ENCODE results near the gene RYR1.
"Not testable (repeated sequence)": the region's sequence is repeated elsewhere in the genome, so short reads cannot be mapped to it uniquely, and the experiment has no call there.

RYR1 gene

GRCh38 chr19:38588041-38588440 lies 154.6 kb downstream of the RYR1 start:
- H3K4me1 ChIP-seq (ENCODE audit: control insufficient read depth, insufficient read depth, low read length, unreplicated experiment) = no peaks in the 10 kb centered on the region
- H3K4me3 ChIP-seq (ENCODE audit: low read depth, low read length) = no peak overlapping the region
- H3K79me2 ChIP-seq (ENCODE audit: control insufficient read depth, insufficient read depth, low read length, unreplicated experiment) = no peaks in the 10 kb centered on the region
- H2AFZ ChIP-seq (ENCODE audit: low read length, unreplicated experiment) = no peak overlapping the region
- no peaks in the 10 kb centered on the region for H3K27me3 ChIP-seq (ENCODE audit: insufficient read depth, low read length)
- H3K27ac ChIP-seq (ENCODE audit: low read depth, low read length) = no peak overlapping the region
- H3K36me3 ChIP-seq (ENCODE audit: insufficient read depth, low read length) = no peaks in the 10 kb centered on the region

DNA sequence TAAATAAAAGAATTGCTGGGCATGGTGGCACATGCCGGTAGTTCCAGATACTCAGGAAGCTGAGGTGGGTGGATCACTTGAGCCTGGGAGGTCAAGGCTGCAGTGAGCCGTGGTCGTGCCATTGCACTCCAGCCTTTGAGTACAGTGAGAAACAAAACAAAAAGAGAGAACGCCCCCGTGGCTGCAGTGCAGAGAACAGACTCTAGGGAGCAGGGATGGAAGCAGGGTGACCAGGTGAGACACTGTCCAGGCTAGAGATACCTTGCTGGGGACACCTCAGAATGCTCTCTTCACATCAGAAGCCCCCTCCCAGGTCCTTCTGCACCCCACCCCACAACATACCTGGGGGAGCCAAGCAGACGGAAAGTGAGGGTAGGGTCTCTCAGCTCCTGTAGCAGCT lies 159.4 kb downstream of the RYR1 start:
- Histone ChIP-seq H3K79me2 (ENCODE audit: control insufficient read depth, insufficient read depth, low read length, unreplicated experiment) (no peaks in the 10 kb centered on the region), H3K27ac (ENCODE audit: low read depth, low read length) (no peak overlapping the region), H3K4me1 (ENCODE audit: control insufficient read depth, insufficient read depth, low read length, unreplicated experiment) (no peaks in the 10 kb centered on the region), H3K4me3 (ENCODE audit: low read depth, low read length) (no peak overlapping the region), H3K27me3 (ENCODE audit: insufficient read depth, low read length) (no peaks in the 10 kb centered on the region), H3K36me3 (ENCODE audit: insufficient read depth, low read length) (no peaks in the 10 kb centered on the region), H2AFZ (ENCODE audit: low read length, unreplicated experiment) (no peak overlapping the region)

DNA sequence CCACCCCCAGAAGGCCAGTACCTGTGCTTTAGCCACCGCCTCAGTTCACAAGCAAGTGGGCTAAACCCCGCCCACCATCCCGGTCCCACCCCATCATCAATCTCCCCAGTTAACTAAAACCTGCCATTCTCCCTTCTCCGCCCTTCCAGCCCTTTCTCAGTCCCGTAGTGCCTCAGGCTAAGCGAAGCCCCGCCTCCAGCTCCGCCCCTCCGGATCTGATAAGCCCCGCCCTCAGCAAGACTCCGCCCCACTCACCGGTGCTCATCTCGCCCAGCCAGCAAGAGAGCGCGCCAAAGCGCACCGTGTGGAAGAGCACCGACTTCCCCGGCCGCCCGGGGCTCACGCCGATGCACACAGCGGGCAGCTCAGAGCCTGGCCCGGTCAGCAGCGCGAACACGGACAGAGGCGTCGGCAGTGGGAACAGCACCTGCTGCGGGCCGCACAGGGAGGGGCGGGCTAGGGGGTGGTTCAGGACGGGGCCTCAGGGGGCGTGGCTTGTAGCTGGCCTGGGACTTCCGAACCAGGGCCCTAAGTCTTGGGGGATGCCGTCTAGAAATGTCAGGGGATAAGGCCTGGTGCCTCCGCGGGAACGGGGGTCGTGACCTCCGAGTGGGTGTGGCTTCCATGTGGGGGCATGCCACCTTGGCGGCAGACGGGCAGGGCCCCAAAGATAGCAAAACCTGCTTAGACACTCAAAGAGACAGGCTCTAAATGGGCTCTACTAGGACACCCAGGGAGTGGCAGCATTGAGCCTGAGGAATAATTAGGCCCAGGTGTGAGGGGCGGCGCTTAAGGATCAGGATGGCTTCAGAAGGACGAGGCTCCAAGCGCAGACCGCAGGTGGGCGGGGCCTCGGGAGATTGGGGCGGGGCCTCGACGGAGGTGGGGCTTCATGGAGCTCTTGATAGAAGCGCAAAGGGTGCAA lies 162.8 kb downstream of the RYR1 start:
- no peaks in the 10 kb centered on the region for H3K4me1 ChIP-seq (ENCODE audit: control insufficient read depth, insufficient read depth, low read length, unreplicated experiment)
- H3K4me3 ChIP-seq (ENCODE audit: low read depth, low read length) = no peak overlapping the region
- no peaks in the 10 kb centered on the region for H3K27me3 ChIP-seq (ENCODE audit: insufficient read depth, low read length)
- no peak overlapping the region for H3K27ac ChIP-seq (ENCODE audit: low read depth, low read length)
- no peak overlapping the region for H2AFZ ChIP-seq (ENCODE audit: low read length, unreplicated experiment)
- no peaks in the 10 kb centered on the region for H3K36me3 ChIP-seq (ENCODE audit: insufficient read depth, low read length)
- no peaks in the 10 kb centered on the region for H3K79me2 ChIP-seq (ENCODE audit: control insufficient read depth, insufficient read depth, low read length, unreplicated experiment)

GRCh38 chr19:38597075-38597474 lies 163.6 kb downstream of the RYR1 start:
- Histone ChIP-seq H3K36me3 (ENCODE audit: insufficient read depth, low read length) (no peaks in the 10 kb centered on the region), H2AFZ (ENCODE audit: low read length, unreplicated experiment) (no peak overlapping the region), H3K79me2 (ENCODE audit: control insufficient read depth, insufficient read depth, low read length, unreplicated experiment) (no peaks in the 10 kb centered on the region), H3K4me1 (ENCODE audit: control insufficient read depth, insufficient read depth, low read length, unreplicated experiment) (no peaks in the 10 kb centered on the region), H3K27me3 (ENCODE audit: insufficient read depth, low read length) (no peaks in the 10 kb centered on the region), H3K27ac (ENCODE audit: low read depth, low read length) (no peak overlapping the region), H3K4me3 (ENCODE audit: low read depth, low read length) (no peak overlapping the region)

GRCh38 chr19:38599722-38600121 lies 166.2 kb downstream of the RYR1 start:
- no peak overlapping the region for H2AFZ ChIP-seq (ENCODE audit: low read length, unreplicated experiment)
- H3K4me1 ChIP-seq (ENCODE audit: control insufficient read depth, insufficient read depth, low read length, unreplicated experiment) = no peaks in the 10 kb centered on the region
- H3K27me3 ChIP-seq (ENCODE audit: insufficient read depth, low read length) = no peaks in the 10 kb centered on the region
- H3K27ac ChIP-seq (ENCODE audit: low read depth, low read length) = no peak overlapping the region
- H3K4me3 ChIP-seq (ENCODE audit: low read depth, low read length) = no peak overlapping the region
- no peaks in the 10 kb centered on the region for H3K79me2 ChIP-seq (ENCODE audit: control insufficient read depth, insufficient read depth, low read length, unreplicated experiment)
- H3K36me3 ChIP-seq (ENCODE audit: insufficient read depth, low read length) = no peaks in the 10 kb centered on the region

DNA sequence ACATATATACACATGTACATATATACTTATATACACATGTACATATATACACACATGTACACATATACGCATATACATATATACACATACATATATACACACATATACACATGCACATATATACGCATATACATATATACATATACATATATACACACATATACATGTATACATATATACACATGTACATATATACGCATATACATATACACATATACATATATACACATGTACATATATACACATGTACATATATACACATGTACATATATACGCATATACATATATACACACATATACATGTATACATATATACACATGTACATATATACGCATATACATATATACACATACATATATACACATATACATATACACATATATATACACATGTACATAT lies 169.4 kb downstream of the RYR1 start:
- H3K36me3 ChIP-seq (ENCODE audit: insufficient read depth, low read length); H3K4me3 ChIP-seq (ENCODE audit: low read depth, low read length); H3K79me2 ChIP-seq (ENCODE audit: control insufficient read depth, insufficient read depth, low read length, unreplicated experiment); H3K27me3 ChIP-seq (ENCODE audit: insufficient read depth, low read length); H3K4me1 ChIP-seq (ENCODE audit: control insufficient read depth, insufficient read depth, low read length, unreplicated experiment); H2AFZ ChIP-seq (ENCODE audit: low read length, unreplicated experiment); H3K27ac ChIP-seq (ENCODE audit: low read depth, low read length): not testable (repeated sequence)

DNA sequence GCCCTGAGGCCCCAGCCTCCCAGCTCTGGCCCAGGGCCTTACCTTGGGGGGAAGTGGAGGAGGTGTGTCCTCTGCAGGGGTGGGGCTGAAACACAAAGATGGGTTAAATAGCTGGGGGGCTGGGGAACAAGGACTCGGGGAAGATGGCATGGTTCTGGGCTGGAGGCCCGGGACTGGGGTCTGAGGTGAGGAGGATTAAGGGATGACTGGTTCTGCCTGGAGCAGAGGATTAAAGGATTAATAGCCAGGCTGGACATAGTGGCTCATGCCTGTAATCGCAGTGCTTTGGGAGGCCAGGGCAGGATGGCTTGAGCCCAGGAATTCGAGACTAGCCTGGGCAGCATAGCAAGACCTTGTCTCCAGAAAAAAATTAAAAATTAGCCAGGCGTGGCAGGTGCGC lies 172.6 kb downstream of the RYR1 start:
- Histone ChIP-seq H2AFZ (ENCODE audit: low read length, unreplicated experiment) (no peak overlapping the region), H3K36me3 (ENCODE audit: insufficient read depth, low read length) (no peaks in the 10 kb centered on the region)

GRCh38 chr19:38614289-38614688 lies 180.8 kb downstream of the RYR1 start:
- no peaks in the 10 kb centered on the region for H3K4me1 ChIP-seq (ENCODE audit: control insufficient read depth, insufficient read depth, low read length, unreplicated experiment)
- H3K36me3 ChIP-seq (ENCODE audit: insufficient read depth, low read length) = no peaks in the 10 kb centered on the region
- peaks cover 4% of the 10 kb centered on the region for H3K79me2 ChIP-seq (ENCODE audit: control insufficient read depth, insufficient read depth, low read length, unreplicated experiment)
- H2AFZ ChIP-seq (ENCODE audit: low read length, unreplicated experiment) = no peak overlapping the region
- no peak overlapping the region for H3K27ac ChIP-seq (ENCODE audit: low read depth, low read length)
- no peak overlapping the region for H3K4me3 ChIP-seq (ENCODE audit: low read depth, low read length)
- no peaks in the 10 kb centered on the region for H3K27me3 ChIP-seq (ENCODE audit: insufficient read depth, low read length)

More for the DNA sequence above, 172.6 kb downstream of the RYR1 start:
- Histone ChIP-seq H3K27me3 (ENCODE audit: insufficient read depth, low read length) (no peaks in the 10 kb centered on the region), H3K4me3 (ENCODE audit: low read depth, low read length) (no peak overlapping the region), H3K79me2 (ENCODE audit: control insufficient read depth, insufficient read depth, low read length, unreplicated experiment) (no peaks in the 10 kb centered on the region), H3K4me1 (ENCODE audit: control insufficient read depth, insufficient read depth, low read length, unreplicated experiment) (no peaks in the 10 kb centered on the region), H3K27ac (ENCODE audit: low read depth, low read length) (no peak overlapping the region)

GRCh38 chr19:38615007-38615581 lies 181.6 kb downstream of the RYR1 start:
- Histone ChIP-seq H3K4me1 (ENCODE audit: control insufficient read depth, insufficient read depth, low read length, unreplicated experiment) (peaks cover 2% of the 10 kb centered on the region), H3K36me3 (ENCODE audit: insufficient read depth, low read length) (no peaks in the 10 kb centered on the region), H3K4me3 (ENCODE audit: low read depth, low read length) (no peak overlapping the region), H3K27ac (ENCODE audit: low read depth, low read length) (no peak overlapping the region), H2AFZ (ENCODE audit: low read length, unreplicated experiment) (no peak overlapping the region), H3K79me2 (ENCODE audit: control insufficient read depth, insufficient read depth, low read length, unreplicated experiment) (peaks cover 12% of the 10 kb centered on the region), H3K27me3 (ENCODE audit: insufficient read depth, low read length) (no peaks in the 10 kb centered on the region)

DNA sequence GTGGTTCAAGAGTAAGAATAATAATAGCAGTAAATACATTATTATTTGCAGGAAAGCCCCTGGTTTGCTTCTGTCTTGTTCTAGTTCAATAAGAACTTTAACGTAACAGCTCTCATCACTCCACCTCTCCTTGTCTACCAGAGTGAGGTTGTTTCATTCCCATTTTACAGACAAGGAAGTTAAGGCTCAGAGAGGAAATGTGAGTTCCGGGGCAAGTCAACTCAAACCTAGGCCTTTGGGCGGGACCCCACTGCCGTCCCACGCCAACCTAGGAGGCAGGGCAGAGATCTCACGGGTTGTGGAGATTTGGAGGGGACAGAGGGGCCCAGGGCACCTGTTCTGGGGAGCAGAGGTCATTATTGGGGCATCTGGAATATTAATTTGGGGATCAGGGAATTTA lies 182.8 kb downstream of the RYR1 start:
- Histone ChIP-seq H3K27me3 (ENCODE audit: insufficient read depth, low read length) (no peaks in the 10 kb centered on the region), H3K27ac (ENCODE audit: low read depth, low read length) (no peak overlapping the region), H3K36me3 (ENCODE audit: insufficient read depth, low read length) (no peaks in the 10 kb centered on the region), H3K79me2 (ENCODE audit: control insufficient read depth, insufficient read depth, low read length, unreplicated experiment) (peaks cover 15% of the 10 kb centered on the region), H2AFZ (ENCODE audit: low read length, unreplicated experiment) (no peak overlapping the region), H3K4me1 (ENCODE audit: control insufficient read depth, insufficient read depth, low read length, unreplicated experiment) (peaks cover 5% of the 10 kb centered on the region), H3K4me3 (ENCODE audit: low read depth, low read length) (no peak overlapping the region)

DNA sequence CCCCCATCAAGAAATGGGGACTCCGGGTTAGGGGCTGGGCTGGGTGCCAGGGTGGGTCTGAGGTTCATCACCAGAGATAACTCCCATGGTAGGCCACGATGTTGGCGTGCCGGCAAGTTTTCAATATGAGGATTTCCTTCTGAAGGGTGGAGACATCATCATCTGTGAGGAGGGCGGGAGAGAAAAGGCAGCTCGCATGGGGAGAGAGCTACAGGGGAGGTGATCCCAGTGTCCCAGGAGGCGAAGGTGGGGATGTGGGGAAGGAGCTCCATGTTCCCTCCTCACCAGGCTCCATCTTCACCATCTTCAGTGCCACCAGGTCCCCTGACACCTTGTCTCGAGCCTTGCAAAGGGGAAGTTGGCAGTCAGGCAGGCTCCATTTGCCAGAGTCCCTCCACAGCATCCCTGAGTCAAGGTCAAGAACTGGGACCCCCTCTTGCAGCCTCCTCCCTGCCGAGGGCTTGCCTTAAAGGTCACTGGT lies 183.8 kb downstream of the RYR1 start:
- Histone ChIP-seq H2AFZ (ENCODE audit: low read length, unreplicated experiment) (no peak overlapping the region), H3K27me3 (ENCODE audit: insufficient read depth, low read length) (no peaks in the 10 kb centered on the region), H3K4me1 (ENCODE audit: control insufficient read depth, insufficient read depth, low read length, unreplicated experiment) (peaks cover 5% of the 10 kb centered on the region), H3K36me3 (ENCODE audit: insufficient read depth, low read length) (no peaks in the 10 kb centered on the region), H3K27ac (ENCODE audit: low read depth, low read length) (no peak overlapping the region), H3K79me2 (ENCODE audit: control insufficient read depth, insufficient read depth, low read length, unreplicated experiment) (peaks cover 15% of the 10 kb centered on the region), H3K4me3 (ENCODE audit: low read depth, low read length) (no peak overlapping the region)

All from ACC112 (cell line).